Mammary epithelial cell (primary cell): ENCODE measurements around the gene MORC4.

Experiments
- CTCF ChIP-seq, 2 donors: IDR thresholded peaks in 1 of 2; conservative IDR thresholded peaks in 1 of 2; 2 replicates each; pipeline ENCODE4 v1.5.1; 2011 to 2012; ENCODE audit warnings: inconsistent platforms in 2 of 2, low read length in 2 of 2, mild to moderate bottlenecking in 2 of 2, control low read depth in 1 of 2, low read depth in 1 of 2; ENCODE audit not compliant: insufficient read depth in 1 of 2; ENCODE audit errors: extremely low read depth in 1 of 2
- EZH2 ChIP-seq: IDR thresholded peaks from 2 replicates; pipeline ENCODE4 v1.6.1; 2012; ENCODE audit warnings: low read length, inconsistent platforms, borderline replicate concordance

GRCh38 chrX:106973433-106974149, 26.4 kb downstream of the MORC4 start:
- TF ChIP-seq CTCF (conservative IDR thresholded peaks at IDR 0.05 in 1 of 2, IDR thresholded peaks at IDR 0.05 in 1 of 2; ENCODE audit: extremely low read depth in 1 of 2, insufficient read depth in 1 of 2, low read depth in 1 of 2, low read length in 2 of 2) (no peak), EZH2 (no peak)
